ENCODE data around the gene BBS9.
"Not testable (repeated sequence)": the region's sequence is repeated elsewhere in the genome, so short reads cannot be mapped to it uniquely, and the experiment has no call there.

Gene BBS9

DNA sequence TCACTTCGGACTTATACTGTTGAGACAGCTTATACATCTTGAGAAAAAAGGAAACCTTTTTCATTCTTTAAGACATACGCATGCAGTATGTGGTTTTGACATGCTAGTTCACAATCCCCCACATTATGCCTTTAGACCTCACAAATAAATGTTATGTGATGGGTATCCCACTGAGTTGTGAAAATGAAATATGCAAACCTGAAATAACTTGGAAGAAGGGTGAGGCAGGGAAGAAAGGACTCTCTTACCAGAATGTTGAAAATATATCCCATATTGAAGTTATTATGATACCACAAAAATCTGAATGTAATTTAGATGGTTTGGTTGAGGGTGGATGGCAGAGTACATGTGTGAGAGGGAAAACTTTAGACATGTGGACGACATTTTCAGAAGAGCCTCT is 379.8 kb downstream of the BBS9 start:
- no peak for DNase-seq

DNA sequence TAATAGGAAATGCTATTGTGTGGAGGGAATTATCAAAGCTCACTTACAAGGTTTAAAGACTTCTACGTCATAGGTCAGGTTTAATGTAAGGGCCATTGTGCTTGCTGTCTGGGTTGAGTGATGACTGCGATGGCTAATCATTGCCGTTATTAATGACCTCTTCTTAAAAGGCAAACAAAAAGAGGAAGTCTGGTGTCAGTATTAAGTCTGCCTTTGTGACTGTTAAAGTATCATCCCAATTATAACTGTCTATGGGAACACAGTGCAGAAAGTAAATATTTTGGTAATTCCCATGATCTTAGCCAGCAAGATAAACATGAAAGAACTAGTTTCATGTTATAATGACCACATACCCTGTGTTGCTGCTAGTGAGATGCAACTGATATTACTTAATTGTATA is 382.4 kb downstream of the BBS9 start:
- DNase-seq: no peak

DNA sequence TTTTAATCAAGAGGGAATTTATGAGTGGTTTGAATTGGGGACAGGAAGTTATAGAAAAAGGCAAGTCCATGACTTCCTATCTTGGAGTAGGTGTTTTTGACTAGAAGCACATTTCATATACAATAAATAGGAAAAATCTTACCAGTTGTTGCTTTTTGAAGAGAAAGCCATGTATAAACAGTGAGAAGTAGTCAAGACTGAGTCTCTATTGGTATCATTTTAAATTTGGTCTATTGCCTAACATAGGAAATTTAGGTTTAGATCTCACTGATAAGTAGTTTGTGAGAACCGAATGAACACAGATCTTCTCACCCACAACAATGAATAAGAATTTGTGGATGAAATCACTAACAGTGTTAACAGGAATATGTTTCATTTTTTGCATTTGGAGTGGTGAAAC is 387.2 kb downstream of the BBS9 start:
- DNase-seq: no peak

DNA sequence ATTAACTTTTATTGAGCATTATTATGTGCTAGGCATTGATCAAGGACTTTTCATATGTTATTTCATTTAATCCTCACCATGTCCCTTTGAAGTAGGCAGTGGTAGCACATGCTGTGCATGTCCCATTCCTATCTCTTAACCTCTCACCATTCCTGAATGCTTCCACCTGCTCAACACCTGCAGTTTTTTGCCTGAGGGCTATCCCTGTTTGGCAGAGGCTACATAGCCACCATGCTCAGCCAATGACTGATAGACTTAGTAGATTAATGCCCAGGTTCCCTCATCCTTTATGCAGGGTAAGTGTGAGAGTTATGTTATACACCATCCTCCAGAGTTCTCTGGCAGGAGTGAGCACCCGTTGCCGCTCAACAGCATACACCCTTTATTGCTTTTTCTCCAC is 387.8 kb downstream of the BBS9 start:
- DNase-seq: no peak

DNA sequence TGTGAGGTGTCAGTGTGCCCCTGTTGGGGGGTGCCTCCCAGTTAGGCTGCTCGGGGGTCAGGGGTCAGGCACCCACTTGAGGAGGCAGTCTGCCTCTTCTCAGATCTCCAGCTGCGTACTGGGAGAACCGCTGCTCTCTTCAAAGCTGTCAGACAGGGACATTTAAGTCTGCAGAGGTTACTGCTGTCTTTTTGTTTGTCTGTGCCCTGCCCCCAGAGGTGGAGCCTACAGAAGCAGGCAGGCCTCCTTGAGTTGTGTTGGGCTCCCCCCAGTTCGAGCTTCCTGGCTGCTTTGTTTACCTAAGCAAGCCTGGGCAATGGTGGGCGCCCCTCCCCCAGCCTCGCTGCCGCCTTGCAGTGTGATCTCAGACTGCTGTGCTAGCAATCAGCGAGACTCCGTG is 397.6 kb downstream of the BBS9 start:
- DNase-seq: not testable (repeated sequence)

DNA sequence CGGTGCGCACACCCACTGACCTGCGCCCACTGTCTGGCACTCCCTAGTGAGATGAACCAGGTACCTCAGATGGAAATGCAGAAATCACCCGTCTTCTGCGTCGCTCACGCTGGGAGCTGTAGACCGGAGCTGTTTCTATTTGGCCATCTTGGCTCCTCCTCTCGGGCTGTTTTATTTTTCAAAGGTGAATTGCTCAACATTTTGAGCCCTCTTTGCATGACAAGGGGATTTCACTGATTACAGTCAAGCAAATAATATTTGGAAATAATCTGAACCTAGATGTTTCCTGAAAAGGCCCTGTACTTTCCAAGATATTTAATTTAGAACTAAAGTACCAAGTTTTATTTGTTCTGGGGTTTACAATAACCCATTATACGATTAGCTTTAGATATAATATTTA is 398.2 kb downstream of the BBS9 start:
- not testable (repeated sequence) for DNase-seq

DNA sequence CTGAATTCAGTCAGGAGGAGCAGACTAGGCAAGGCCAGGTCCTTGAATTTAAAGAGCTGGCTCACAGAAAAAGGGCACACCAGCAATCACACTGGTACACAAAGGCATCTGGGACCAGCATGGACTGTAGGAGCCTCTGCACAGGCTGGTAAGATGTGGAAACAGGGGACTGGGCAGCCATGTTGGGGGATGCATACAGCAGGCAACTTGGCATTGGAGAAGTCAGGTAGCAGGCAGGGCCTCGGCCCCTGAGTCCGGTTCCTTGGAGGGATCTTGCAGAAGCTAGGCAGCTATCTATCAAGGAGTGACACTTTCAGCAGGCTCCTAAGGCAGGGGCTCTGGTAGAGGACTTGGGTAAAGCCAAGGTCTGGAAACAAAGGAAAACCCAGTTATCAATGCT is 399.7 kb downstream of the BBS9 start:
- no peak for DNase-seq

DNA sequence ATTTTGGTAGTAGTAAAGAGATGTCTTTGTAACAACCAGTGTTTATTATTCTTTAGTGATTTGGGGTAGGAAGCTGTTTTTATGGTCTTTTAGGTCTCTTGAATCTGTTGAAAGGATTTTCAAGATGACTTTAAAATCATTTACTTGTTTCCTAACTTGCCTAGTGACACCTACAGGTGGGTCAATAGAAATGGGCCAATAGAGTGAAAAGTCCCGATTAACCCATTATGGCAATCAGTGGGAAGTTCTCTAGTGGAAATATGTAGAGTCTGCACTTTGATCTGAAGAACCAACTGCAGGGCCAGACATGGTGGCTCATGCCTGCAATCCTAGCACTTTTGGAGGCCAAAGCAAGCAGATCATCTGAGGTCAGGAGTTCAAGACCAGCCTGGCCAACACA is 401.3 kb downstream of the BBS9 start:
- DNase-seq: no peak

DNA sequence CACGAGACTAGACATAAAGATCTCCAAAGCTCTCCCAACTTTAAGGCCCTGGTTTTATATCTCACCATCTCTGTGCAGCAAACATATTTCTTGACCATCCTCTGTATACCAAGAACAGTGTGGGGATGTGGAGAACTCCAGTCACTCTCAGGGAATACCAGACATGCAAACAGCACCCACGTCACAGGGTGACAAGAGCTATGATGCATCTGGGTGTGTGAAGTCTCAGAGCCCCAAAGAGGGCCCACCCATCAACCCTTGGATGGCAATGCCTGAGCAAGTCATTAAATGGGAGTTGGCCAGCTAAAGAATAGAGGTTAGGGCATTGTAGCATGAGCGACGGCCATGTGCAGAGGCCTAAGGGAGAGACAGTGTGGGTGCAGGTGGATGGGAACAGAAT is 402.5 kb downstream of the BBS9 start:
- no peak for DNase-seq

DNA sequence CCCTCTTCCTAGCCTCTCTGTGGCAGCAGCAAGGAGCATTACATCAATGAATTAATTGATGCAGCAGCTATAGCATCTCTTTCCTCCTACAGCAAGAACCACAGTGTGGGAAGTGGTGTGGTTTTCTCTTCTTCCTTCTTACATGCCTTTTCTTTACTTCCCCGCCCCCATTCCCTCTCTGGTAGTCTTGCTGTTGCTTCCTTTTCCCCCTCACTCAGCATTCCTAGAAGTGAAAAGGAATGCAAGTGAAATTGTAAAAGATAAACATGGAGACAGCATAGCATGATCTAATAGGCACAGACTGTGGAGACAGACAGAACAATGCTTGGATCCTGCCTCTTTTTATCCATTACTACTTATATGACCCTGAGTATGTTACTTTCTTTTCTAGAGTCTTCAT is 405.5 kb downstream of the BBS9 start:
- no peak for DNase-seq

DNA sequence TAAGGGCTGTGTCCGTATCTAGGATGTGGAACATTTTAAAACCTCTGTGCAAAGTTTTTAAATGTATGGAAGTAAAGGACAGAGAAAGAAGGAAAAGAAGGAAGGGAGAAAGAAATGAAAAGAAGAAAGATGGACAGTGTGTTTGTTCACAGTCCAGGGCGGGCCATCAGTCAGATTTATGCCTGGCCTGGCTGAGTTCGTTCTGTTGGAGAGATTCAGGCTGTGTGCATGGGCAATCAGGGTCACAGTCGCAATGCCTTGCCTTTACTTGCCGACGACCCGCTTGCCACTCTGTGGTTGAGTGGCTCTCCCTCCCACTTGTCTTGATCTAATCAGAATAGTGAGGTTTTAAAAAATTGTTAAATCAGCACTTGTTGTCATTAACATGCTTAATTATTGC is 406.6 kb downstream of the BBS9 start:
- no peak for DNase-seq

DNA sequence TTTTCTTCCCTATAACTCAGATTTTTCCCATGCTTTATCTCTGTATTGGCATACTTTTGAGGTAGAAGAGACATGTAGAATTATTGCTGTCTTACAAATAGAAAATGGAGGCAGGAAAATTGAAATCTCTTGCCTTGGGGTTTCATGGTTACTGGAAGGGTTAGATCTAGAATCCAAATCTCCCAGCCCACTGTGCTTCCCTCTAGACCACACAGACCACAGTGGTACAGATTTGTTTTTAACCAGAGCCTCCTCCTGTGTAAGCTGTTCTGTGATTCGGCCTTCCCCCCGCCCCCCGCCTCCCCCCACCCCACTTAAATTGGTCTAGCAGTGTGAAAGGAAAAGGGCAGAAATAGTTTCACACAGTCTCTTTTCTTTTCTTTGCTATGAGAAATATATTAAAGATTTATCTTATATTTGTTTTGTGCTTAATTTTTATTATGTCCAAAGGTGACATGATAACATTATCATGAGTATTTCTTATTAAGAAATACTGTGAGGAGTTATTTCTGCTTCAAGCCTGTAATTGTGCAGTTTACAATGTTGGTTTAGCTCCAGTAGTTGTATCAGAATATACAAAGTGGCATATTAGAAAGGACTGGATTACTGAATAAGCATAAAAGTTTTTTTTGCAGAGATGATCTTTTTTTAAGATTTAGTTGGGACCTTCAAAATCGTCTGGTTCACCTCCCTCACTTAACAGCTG is 407.2 kb downstream of the BBS9 start:
- no peak for DNase-seq

DNA sequence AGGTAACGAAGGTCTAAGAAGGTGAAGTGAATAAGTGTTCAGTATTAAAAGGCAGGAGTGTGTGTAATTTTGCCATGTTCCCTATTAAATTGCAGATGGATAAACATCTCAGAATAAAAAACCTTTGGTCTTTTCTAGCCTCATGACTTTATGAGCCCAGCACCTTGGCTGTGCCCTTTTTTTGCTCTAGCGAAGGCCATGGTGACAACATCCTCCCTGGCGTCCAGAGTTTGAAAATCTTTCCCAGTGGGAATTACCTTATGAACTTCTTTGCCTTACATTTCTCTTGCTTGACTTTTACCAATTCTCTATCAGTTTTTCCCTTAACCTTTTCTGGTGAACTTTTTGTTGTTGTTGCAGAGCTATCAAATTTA is 407.7 kb downstream of the BBS9 start:
- DNase-seq: no peak

DNA sequence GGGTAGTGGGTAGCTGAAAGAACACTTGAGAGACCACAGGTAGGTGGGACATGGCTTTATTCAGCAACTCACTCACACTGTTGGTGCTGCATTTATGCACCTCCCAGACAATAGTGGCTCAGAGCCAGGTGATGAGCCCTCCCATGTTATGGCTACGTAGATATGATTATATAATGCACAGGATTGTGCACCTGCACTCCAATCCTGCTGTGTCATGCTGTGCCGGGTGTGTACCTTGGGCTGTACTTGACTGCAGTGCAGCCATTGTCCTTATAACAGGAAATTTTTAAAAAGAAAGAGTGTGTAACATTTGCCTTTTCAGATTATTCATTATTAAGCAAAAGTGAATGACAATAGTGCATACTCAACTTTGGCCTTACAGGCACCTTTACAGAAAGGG is 409.8 kb downstream of the BBS9 start:
- no peak for DNase-seq

DNA sequence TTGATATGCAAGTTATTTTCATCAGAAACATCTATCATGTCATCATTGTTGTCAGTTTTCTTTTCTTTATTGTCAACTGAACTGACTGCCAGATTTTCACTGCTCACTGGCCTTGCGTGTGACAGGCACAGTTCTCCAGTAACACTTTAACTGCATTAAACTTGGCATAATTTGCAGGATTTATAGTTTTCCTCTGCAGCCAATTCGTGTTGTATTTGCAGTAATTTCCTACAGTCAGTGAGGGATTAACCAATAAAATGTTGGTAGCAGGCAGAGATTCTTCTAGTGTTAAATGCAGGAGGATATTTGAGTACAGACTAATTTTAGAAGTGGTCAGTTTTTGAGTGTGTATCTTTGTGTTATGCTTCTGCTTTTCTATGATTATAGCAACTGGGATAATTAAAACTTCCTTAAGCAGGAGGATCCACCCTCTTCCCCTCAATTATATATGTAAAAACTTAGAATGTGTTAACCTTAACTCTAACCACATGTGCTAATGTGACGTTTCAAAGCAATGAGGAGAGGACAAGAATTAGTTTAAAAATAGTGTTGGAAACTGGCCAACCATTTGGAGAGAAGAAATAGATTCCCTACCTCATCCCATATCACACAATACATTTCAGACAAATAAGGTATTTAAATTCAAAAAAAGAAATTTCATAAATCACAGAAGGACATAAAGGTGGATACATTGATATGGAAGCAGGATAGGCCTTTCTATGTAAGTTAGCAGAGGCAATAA is 410.5 kb downstream of the BBS9 start:
- no peak for DNase-seq

DNA sequence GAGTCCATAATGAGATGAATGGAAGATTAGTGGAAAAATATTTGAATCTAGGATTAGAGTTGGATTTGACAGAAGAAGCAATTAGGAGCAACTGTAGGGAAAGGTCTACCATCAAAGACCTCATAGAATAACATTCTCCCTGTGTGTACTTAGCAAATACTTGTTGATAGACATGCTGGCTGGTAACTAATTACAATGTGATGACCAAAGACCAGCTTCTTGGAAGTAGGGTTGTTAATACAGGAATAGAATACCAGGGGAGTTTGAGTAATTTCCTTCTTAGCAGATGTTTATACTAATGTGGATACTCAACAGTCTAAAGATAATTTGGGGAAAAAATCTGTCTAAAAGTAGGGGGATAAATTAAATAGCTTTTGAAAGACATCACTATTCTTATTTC is 418.5 kb downstream of the BBS9 start:
- no peak for DNase-seq

DNA sequence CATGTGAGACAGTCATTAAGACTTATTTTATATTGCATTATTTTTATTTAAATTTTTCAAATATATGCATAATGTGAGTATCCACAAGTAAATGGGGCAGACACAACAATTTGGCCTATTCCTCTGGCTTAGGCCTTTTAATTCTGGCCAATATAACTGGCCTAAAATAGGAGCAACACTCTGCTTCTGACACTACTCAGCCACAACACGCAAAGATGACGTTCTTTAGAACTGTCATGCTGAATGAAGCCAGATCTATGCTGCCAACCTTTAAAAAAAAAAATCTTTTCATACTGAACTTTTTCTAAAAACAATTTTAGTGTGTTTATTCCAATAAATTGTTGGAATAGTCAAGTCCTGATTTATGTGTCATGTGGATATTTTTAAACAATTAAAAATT is 421.0 kb downstream of the BBS9 start:
- no peak for DNase-seq

DNA sequence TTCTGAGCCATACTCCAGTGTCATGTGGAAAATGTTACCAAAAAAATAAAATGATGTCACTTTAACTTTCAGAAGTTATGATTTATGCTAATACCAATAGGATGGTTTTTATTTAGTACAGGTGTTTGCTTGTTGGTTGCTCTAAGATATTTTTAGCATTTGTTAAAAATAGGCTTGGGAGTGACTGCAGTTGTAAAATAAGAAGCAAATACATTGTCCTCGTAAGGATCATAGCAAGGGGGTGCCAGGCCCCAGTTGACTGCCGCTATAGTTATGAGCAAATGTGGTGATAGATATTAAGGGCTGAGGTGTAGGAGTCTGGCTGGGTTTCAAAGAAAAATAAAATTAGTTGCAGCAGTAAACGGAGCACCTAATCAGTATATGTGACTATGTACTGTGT is 421.6 kb downstream of the BBS9 start:
- no peak for DNase-seq

DNA sequence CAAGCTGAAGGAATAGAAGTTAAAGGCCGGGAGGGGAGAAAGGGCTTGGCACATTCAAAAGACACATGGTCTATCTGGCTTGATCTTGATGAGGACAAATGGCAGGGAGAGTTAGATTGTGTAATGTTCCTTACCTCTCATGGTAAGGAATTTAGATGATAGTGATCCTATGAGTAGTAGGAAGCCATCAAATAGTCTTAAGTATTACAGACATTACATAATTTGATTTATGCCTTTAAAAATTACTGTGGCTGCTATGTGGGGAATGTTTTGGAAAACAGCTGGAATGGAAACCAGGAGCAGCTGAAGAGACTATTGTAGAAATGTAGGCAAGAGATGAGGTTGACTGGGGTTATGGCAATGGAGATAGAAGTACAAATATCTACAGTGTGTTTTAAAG is 424.7 kb downstream of the BBS9 start:
- DNase-seq: no peak

DNA sequence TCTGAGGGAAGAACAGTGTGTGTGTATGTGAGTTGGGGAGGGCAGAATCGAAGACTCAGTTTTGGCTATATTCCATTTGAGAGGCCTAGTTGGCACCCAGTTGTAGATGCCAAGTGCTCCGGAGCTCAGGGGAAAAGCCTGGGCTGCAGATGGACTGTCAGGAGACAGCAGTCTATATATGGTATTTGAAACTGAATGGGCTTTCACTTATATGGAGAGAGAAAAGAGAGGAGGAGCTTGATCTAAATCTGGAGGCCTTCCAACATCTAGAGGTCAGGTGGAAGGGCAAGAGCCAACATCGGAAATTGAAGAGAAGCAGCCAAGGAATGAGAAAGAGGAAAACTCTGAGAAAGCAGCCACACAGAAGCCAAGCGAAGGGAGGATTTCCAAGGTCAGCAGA is 425.2 kb downstream of the BBS9 start:
- DNase-seq: no peak

DNA sequence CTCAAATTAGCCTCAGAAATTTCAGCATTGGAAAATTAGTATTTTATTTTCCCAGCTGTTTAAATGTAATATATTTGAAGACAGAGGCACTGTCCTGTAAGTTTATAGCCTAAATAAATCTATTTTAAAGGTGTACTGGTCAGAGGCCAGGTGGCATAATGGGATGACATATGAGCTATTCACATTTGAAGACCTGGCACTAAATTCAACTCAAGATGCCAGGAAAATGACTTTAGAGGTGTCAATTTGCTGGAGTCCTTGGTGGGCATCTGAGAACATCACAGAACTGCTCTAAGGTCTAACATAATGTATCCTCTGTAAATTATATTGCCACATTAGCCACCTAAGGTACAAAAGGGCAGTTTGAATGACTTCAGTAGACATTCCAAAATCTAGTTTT is 427.1 kb downstream of the BBS9 start:
- no peak for DNase-seq

DNA sequence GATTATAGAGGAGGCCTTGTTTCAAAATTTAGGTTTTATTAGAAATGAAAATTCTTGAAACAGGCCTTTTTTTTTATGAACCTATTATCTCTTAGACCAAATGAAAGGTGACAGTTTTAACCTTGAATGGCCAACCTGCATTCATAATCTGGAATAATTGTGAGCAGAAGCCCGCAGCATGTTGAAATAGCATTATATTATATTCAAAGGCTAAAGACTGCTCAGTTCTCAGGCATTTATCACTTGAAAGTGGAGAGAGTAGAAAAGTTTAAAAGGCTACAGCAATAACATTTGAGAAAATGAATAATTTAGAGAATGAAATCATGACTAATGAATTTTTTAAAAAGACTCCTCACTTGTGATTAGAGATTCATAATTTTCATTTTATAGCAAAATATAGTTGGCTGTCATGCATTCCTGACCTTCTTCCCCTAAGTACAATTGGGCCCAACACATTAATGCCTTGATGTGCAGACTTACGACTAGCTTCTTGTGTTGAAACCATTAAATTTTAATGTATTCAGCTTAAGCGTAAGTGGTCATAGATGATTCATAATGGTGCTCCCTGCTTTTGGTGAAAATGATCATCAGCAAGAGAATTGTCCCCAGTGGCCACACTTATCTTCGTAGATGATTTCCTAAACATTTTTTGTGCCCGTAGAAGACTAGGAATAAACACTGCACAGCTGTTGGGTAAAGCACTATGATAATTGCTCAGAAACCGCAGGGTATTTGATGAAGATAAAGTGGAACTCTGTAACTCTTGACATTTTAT is 429.4 kb downstream of the BBS9 start:
- DNase-seq: no peak

DNA sequence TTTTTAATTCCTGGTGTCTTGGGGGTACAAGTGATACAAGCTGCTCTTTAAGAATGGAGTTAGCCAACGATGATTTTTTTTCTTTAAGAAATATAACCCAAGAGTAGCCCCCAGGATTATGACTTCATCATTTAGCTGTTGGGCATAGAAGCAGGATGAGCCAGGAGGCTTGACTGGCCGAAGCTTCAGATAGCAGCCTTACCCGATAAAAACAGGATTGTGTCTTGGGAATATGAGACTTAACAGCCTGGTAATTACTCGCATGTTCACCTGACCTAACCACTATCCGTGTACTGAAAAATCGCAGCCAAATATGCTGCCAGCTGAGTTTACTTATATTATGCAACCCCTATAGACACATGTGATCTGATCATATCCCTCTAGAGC is 430.0 kb downstream of the BBS9 start:
- no peak for DNase-seq

DNA sequence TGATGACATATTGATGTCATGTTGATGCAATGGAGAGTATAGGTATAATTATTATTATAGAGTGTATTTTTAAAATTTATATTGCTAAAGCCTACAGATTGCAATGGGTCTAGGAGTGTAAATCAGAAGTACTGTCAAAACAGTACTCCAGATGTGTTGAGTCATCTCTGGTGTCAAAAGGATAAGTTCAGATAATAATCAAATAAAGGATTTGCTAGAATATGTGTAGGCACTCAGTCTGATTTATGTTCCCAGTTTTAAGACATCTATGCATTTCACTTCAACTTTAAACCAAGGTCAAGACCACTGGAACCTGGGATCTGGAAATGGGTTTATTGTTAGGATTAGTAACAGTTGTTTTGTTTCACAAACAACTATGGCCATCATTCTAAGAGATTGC is 433.6 kb downstream of the BBS9 start:
- no peak for DNase-seq

Data from NCI-H82 (cell line).